Neuronal stem cell (in vitro differentiated cells): ENCODE results near the gene ELMO2.
A peak's percentile ranks its signal among the peaks of the same experiment; 100 is the strongest.

Experiments
- DNase-seq: peaks from one replicate; pipeline ENCODE4 v3.0.0-alpha.2; 2013; ENCODE audit warnings: low spot score
- H2AFZ ChIP-seq: one replicate; pipeline ENCODE4 v1.6.1; 2013; ENCODE audit warnings: mild to moderate bottlenecking, low read length, inconsistent platforms
- H2AK5ac ChIP-seq: 2 replicates; pipeline ENCODE4 v1.6.1; 2013; ENCODE audit warnings: low read depth, mild to moderate bottlenecking, inconsistent platforms, low read length, moderate library complexity, mixed read lengths
- H2BK120ac ChIP-seq: 2 replicates; pipeline ENCODE4 v1.6.1; 2013; ENCODE audit warnings: low read depth, mild to moderate bottlenecking, inconsistent platforms, low read length, moderate library complexity, mixed read lengths
- H2BK12ac ChIP-seq: one replicate; pipeline ENCODE4 v1.6.1; 2013; ENCODE audit warnings: low read length, inconsistent platforms
- H2BK15ac ChIP-seq: 2 replicates; pipeline ENCODE4 v1.6.1; 2013; ENCODE audit warnings: mild to moderate bottlenecking, low read length, inconsistent platforms, mixed read lengths
- H2BK5ac ChIP-seq: one replicate; pipeline ENCODE4 v1.6.1; 2013; ENCODE audit warnings: inconsistent platforms, mild to moderate bottlenecking, low read length, moderate library complexity
- H3K14ac ChIP-seq: one replicate; pipeline ENCODE4 v1.6.1; 2013; ENCODE audit warnings: low read length, inconsistent platforms
- H3K18ac ChIP-seq: 2 replicates; pipeline ENCODE4 v1.6.1; 2013; ENCODE audit warnings: low read length, inconsistent platforms
- H3K23ac ChIP-seq: 2 replicates; pipeline ENCODE4 v1.6.1; 2013; ENCODE audit warnings: low read depth, mild to moderate bottlenecking, mixed read lengths, low read length, inconsistent platforms; ENCODE audit not compliant: poor library complexity
- H3K27ac ChIP-seq: replicated peaks from 3 replicates; pipeline ENCODE4 v1.5.1; 2013; ENCODE audit warnings: low read length, inconsistent platforms
- H3K27me3 ChIP-seq, 3 experiments: 2 replicates each; pipeline ENCODE4 v1.6.1; 2013; ENCODE audit warnings: low read length in 3 of 3, mild to moderate bottlenecking in 2 of 3, inconsistent platforms in 1 of 3, low read depth in 1 of 3, mixed read lengths in 1 of 3, moderate library complexity in 1 of 3; ENCODE audit not compliant: control insufficient read depth in 3 of 3, insufficient read depth in 3 of 3
- H3K36me3 ChIP-seq, 2 donors: replicated peaks in 1 of 2; 2 replicates each; pipeline ENCODE4 v1.6.1; 2013; ENCODE audit warnings: low read length in 2 of 2; ENCODE audit not compliant: control insufficient read depth in 2 of 2, insufficient read depth in 2 of 2
- H3K4ac ChIP-seq: 2 replicates; pipeline ENCODE4 v1.6.1; 2013; ENCODE audit warnings: inconsistent platforms, mild to moderate bottlenecking, low read length, moderate library complexity
- H3K4me1 ChIP-seq, 2 donors: 1 replicate in 1 of 2; 2 replicates in 1 of 2; pipeline ENCODE4 v1.6.1; 2013; ENCODE audit warnings: low read length in 2 of 2, low read depth in 1 of 2; ENCODE audit not compliant: control insufficient read depth in 2 of 2, insufficient read depth in 1 of 2
- H3K4me2 ChIP-seq: one replicate; pipeline ENCODE4 v1.6.1; 2013; ENCODE audit warnings: mild to moderate bottlenecking, low read length, inconsistent platforms; ENCODE audit not compliant: insufficient read depth, poor library complexity, severe bottlenecking
- H3K4me3 ChIP-seq, 2 donors: 2 replicates each; pipeline ENCODE4 v1.5.1; 2013; ENCODE audit warnings: low read length in 2 of 2, mild to moderate bottlenecking in 2 of 2, inconsistent platforms in 1 of 2, moderate library complexity in 1 of 2
- H3K79me1 ChIP-seq: one replicate; pipeline ENCODE4 v1.6.1; 2013; ENCODE audit warnings: low read depth, mild to moderate bottlenecking, inconsistent platforms, low read length, moderate library complexity
- H3K9ac ChIP-seq: one replicate; pipeline ENCODE4 v1.6.1; 2013; ENCODE audit warnings: mild to moderate bottlenecking, low read depth, low read length, inconsistent platforms; ENCODE audit not compliant: poor library complexity
- H3K9me3 ChIP-seq, 2 donors: replicated peaks in 1 of 2; 2 replicates each; pipeline versions ENCODE3 to v1.6.1; 2013; ENCODE audit warnings: low read length in 2 of 2, mild to moderate bottlenecking in 2 of 2, inconsistent platforms in 1 of 2, low read depth in 1 of 2, mixed read lengths in 1 of 2, moderate library complexity in 1 of 2; ENCODE audit not compliant: control insufficient read depth in 2 of 2, insufficient read depth in 1 of 2
- H4K8ac ChIP-seq: one replicate; pipeline ENCODE4 v1.6.1; 2013; ENCODE audit warnings: low read depth, mild to moderate bottlenecking, inconsistent platforms, low read length, moderate library complexity
- H4K91ac ChIP-seq: one replicate; pipeline ENCODE4 v1.6.1; 2013; ENCODE audit warnings: low read length, low read depth, mild to moderate bottlenecking, inconsistent platforms; ENCODE audit not compliant: poor library complexity
- WGBS, 2 donors: extraction: QIAGEN DNeasy Blood & Tissue Kit; methylation state at CpG; one replicate each; pipeline ENCODE4 v1.1.7; 2013; ENCODE audit warnings: missing lambda C conversion rate in 2 of 2, mixed read lengths in 1 of 2; ENCODE audit not compliant: insufficient read length in 2 of 2, insufficient replicate concordance in 1 of 2; ENCODE audit errors: extremely low coverage in 2 of 2; 5-methylcytosine and 5-hydroxymethylcytosine counted together

ELMO2 gene

GRCh38 chr20:46334303-46334904, 72.0 kb downstream of the ELMO2 start:
- peak overlapping the region; percentile 38 for H2AFZ ChIP-seq
- peak overlapping the region; percentile 72 for H3K18ac ChIP-seq
- H4K8ac ChIP-seq, result peak overlapping the region; percentile 84
- no peak overlapping the region for H3K4me3 ChIP-seq
- no peak overlapping the region for H3K4ac ChIP-seq
- H3K36me3 ChIP-seq, result no peaks in the 10 kb centered on the region
- no CpG with 5 or more reads among the region's 9 CpGs for WGBS, 2 donors
- peak overlapping the region; percentile 50 for H3K9ac ChIP-seq
- H2BK12ac ChIP-seq, result no peak overlapping the region
- DNase-seq, result no peak
- H3K4me2 ChIP-seq, result no peak overlapping the region
- H3K79me1 ChIP-seq, result no peaks in the 10 kb centered on the region
- H3K27me3 ChIP-seq, result peaks cover 0 to 7% (median 0%) of the 10 kb centered on the region in 3 experiments
- H2BK120ac ChIP-seq, result no peak overlapping the region
- H2AK5ac ChIP-seq, result peak overlapping the region; percentile 91
- H3K9me3 ChIP-seq, result no peaks in the 10 kb centered on the region
- H3K14ac ChIP-seq, result peak overlapping the region; percentile 44
- H3K27ac ChIP-seq, result no peak overlapping the region
- no peak overlapping the region for H4K91ac ChIP-seq
- H2BK5ac ChIP-seq, result peak overlapping the region; percentile 59
- peaks cover 27 to 43% of the 10 kb centered on the region in 2 donors for H3K4me1 ChIP-seq
- peak overlapping the region; percentile 68 for H2BK15ac ChIP-seq
- no peak overlapping the region for H3K23ac ChIP-seq

DNA sequence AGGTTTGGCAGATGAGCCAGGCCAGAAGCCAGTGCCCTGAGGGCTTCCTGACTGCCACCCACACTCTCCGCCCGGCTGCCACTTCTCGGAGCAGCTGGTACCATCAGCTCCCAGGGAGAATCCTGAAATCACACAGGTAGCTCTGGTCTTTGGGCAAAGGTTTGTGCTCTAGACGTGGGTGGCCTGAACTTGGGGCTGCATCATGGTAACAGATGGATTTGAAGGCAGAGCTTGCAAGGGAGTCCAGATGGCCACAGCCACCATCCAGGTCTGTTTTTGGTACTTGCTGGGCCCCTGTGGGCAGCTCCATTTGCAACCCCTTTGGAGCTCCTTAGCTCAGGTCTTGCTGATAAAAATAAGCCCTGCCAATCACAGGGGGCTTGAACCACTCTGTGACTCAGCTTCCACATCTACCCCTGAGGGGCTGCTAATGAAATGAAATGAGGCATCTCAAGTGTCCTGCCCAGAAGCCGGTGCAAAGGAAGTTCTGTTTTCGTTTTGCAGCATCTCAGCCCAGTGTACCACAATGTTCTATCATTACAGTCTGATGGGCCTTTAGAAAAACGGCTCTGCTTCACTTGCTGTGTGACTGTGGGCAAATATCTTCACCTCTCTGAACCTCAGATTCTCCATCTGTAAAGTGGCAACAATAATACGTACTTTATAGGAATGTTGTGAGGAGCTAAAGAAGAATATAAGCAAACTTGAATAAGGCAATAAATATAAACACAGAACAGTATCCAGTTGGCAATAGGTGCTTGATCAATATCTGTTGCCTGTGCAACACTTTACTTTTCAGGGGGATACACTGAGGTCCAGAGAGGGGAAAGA, 73.0 kb downstream of the ELMO2 start:
- H3K27me3 ChIP-seq, result peaks cover 0 to 7% (median 0%) of the 10 kb centered on the region in 3 experiments
- H2BK15ac ChIP-seq, result peak overlapping the region; percentile 62
- H3K4me1 ChIP-seq, result peaks cover 26 to 41% of the 10 kb centered on the region in 2 donors
- H4K91ac ChIP-seq, result no peak overlapping the region
- no peak overlapping the region for H2BK5ac ChIP-seq
- H2BK120ac ChIP-seq, result no peak overlapping the region
- peak overlapping the region; percentile 5 for H3K18ac ChIP-seq
- H3K23ac ChIP-seq, result no peak overlapping the region
- no peak overlapping the region for H3K4me2 ChIP-seq
- no peak overlapping the region for H4K8ac ChIP-seq
- H3K9me3 ChIP-seq, result no peaks in the 10 kb centered on the region
- H3K4me3 ChIP-seq, result no peak overlapping the region
- H3K27ac ChIP-seq, result no peak overlapping the region
- no peak for DNase-seq
- H3K4ac ChIP-seq, result no peak overlapping the region
- H2AFZ ChIP-seq, result peak overlapping the region; percentile 41
- H3K9ac ChIP-seq, result no peak overlapping the region
- H3K14ac ChIP-seq, result no peak overlapping the region
- H3K79me1 ChIP-seq, result no peaks in the 10 kb centered on the region
- peak overlapping the region; percentile 16 for H2AK5ac ChIP-seq
- WGBS, 2 donors, result no CpG with 5 or more reads among the region's 8 CpGs
- no peaks in the 10 kb centered on the region for H3K36me3 ChIP-seq
- H2BK12ac ChIP-seq, result no peak overlapping the region

GRCh38 chr20:46332373-46333160, 73.8 kb downstream of the ELMO2 start:
- Histone ChIP-seq H3K36me3 (no peaks in the 10 kb centered on the region), H4K8ac (no peak overlapping the region), H3K9ac (no peak overlapping the region), H3K14ac (peak overlapping the region; percentile 38), H3K27ac (no peak overlapping the region), H2BK12ac (no peak overlapping the region), H3K4me2 (no peak overlapping the region), H2BK15ac (peak overlapping the region; percentile 62), H3K27me3 (peaks cover 0 to 7% (median 0%) of the 10 kb centered on the region in 3 experiments), H3K4me3 (no peak overlapping the region), H3K4me1 (peaks cover 28 to 35% of the 10 kb centered on the region in 2 donors), H3K23ac (peak overlapping the region; percentile 34), H3K79me1 (no peaks in the 10 kb centered on the region), H2AFZ (peak overlapping the region; percentile 41), H3K9me3 (no peaks in the 10 kb centered on the region), H2BK5ac (no peak overlapping the region), H2BK120ac (no peak overlapping the region), H4K91ac (no peak overlapping the region), H2AK5ac (peak overlapping the region; percentile 82), H3K18ac (peak overlapping the region; percentile 91), H3K4ac (no peak overlapping the region)
- WGBS, 2 donors, result no CpG with 5 or more reads among the region's 12 CpGs
- no peak for DNase-seq
